ENCODE data around the gene DTD1. TPM values are rescaled to one million over a fixed set of nuclear protein-coding genes. Genes with fewer than 3 reads are reported as not detected.

DTD1 gene
- total RNA-seq, 5 donors from 2014 or later (not counting 1 experiment from before 2014, with no cell fraction given): 15.5 to 24.9 (median 22.0) TPM

- WGBS (ENCODE audit: insufficient coverage): 80% methylated on average over 5 of the region's 6 CpGs
- DNase-seq: no peak
These were observed 74.6 kb downstream of the DTD1 start for GRCh38 chr20:18662279-18663040.

GRCh38 chr20:18663932-18664331 lies 76.1 kb downstream of the DTD1 start:
- Histone ChIP-seq H3K4me1 (ENCODE audit: control insufficient read depth in 1 of 2, extremely low read depth in 1 of 2, insufficient read depth in 2 of 2, low read length in 2 of 2) (no peaks in the 10 kb centered on the region), H3K9me3 (no peaks in the 10 kb centered on the region), H3K27ac (ENCODE audit: low read length) (no peak overlapping the region), H3K36me3 (ENCODE audit: control insufficient read depth in 2 of 2, extremely low read depth in 1 of 2, insufficient read depth in 1 of 2, low read length in 1 of 2) (no peaks in the 10 kb centered on the region), H3K4me3 (ENCODE audit: control insufficient read depth in 1 of 2, extremely low read depth in 1 of 2, low read length in 1 of 2) (no peak overlapping the region), H3K27me3 (replicated peaks in 1 of 2; ENCODE audit: control insufficient read depth in 2 of 2, extremely low read depth in 1 of 2, insufficient read depth in 2 of 2, low read length in 1 of 2) (no peaks in the 10 kb centered on the region)
- Mint-ChIP-seq H3K4me1 (peaks cover 0 to 6% (median 5%) of the 10 kb centered on the region in 3 donors), H3K4me3 (no peak overlapping the region), H3K27ac (no peak overlapping the region), H3K27me3 (no peaks in the 10 kb centered on the region), H3K36me3 (peaks cover 17% of the 10 kb centered on the region), H3K9me3 (no peaks in the 10 kb centered on the region)
- no peak for ATAC-seq (replicated peaks in 1 of 4)
- ChIA-PET POLR2A (no interaction called here), CTCF (no interaction called here)
- no CpG with 5 or more reads among the region's 2 CpGs for WGBS (ENCODE audit: insufficient coverage)
- no peak for DNase-seq

More at GRCh38 chr20:18662279-18663040, 74.6 kb downstream of the DTD1 start:
- Histone ChIP-seq H3K4me3 (ENCODE audit: control insufficient read depth in 1 of 2, extremely low read depth in 1 of 2, low read length in 1 of 2) (no peak overlapping the region), H3K27ac (ENCODE audit: low read length) (no peak overlapping the region), H3K9me3 (no peaks in the 10 kb centered on the region), H3K36me3 (ENCODE audit: control insufficient read depth in 2 of 2, extremely low read depth in 1 of 2, insufficient read depth in 1 of 2, low read length in 1 of 2) (no peaks in the 10 kb centered on the region), H3K4me1 (ENCODE audit: control insufficient read depth in 1 of 2, extremely low read depth in 1 of 2, insufficient read depth in 2 of 2, low read length in 2 of 2) (no peaks in the 10 kb centered on the region), H3K27me3 (replicated peaks in 1 of 2; ENCODE audit: control insufficient read depth in 2 of 2, extremely low read depth in 1 of 2, insufficient read depth in 2 of 2, low read length in 1 of 2) (no peaks in the 10 kb centered on the region)
- Mint-ChIP-seq H3K4me3 (no peak overlapping the region), H3K27me3 (no peaks in the 10 kb centered on the region), H3K4me1 (peaks cover 2 to 10% (median 6%) of the 10 kb centered on the region in 3 donors), H3K36me3 (peaks cover 21% of the 10 kb centered on the region), H3K9me3 (no peaks in the 10 kb centered on the region), H3K27ac (no peak overlapping the region)
- ATAC-seq (replicated peaks in 1 of 4): no peak
- POLR2A ChIA-PET: no interaction called here
- CTCF ChIA-PET: no interaction called here

DNA sequence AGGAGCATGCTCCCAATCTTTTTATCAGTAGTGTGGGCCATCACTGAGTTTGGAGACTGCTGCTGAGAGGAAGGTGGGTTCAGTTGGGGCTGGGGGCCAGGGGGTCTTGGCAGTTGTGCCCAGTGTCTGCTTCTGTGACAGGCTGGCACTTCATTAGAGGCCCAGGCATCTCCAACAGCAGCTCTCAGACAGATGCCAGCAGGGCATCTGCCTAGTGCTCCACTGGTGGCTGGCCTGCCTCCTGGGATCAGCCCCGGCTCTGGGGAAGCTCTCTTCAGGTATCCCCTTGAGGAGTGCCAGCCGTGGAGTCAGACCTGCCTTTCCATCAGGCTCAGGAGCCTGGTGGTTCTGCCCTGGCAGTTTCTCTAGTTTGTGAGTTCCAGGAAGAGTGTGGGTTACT lies 77.3 kb downstream of the DTD1 start:
- no peak overlapping the region for H3K27ac Mint-ChIP-seq
- H3K4me3 Mint-ChIP-seq: no peak overlapping the region
- Histone ChIP-seq H3K4me3 (ENCODE audit: control insufficient read depth in 1 of 2, extremely low read depth in 1 of 2, low read length in 1 of 2) (no peak overlapping the region), H3K9me3 (no peaks in the 10 kb centered on the region), H3K4me1 (ENCODE audit: control insufficient read depth in 1 of 2, extremely low read depth in 1 of 2, insufficient read depth in 2 of 2, low read length in 2 of 2) (no peaks in the 10 kb centered on the region), H3K27ac (ENCODE audit: low read length) (no peak overlapping the region), H3K27me3 (replicated peaks in 1 of 2; ENCODE audit: control insufficient read depth in 2 of 2, extremely low read depth in 1 of 2, insufficient read depth in 2 of 2, low read length in 1 of 2) (no peaks in the 10 kb centered on the region), H3K36me3 (ENCODE audit: control insufficient read depth in 2 of 2, extremely low read depth in 1 of 2, insufficient read depth in 1 of 2, low read length in 1 of 2) (no peaks in the 10 kb centered on the region)
- peaks cover 17% of the 10 kb centered on the region for H3K36me3 Mint-ChIP-seq
- ATAC-seq (replicated peaks in 1 of 4) (no peak), DNase-seq (no peak)
- no peaks in the 10 kb centered on the region for H3K9me3 Mint-ChIP-seq
- CTCF ChIA-PET: no interaction called here
- POLR2A ChIA-PET: no interaction called here
- 57% methylated on average over 1 of the region's 2 CpGs for WGBS (ENCODE audit: insufficient coverage)
- peaks cover 0 to 6% (median 5%) of the 10 kb centered on the region in 3 donors for H3K4me1 Mint-ChIP-seq
- H3K27me3 Mint-ChIP-seq: no peaks in the 10 kb centered on the region

DNA sequence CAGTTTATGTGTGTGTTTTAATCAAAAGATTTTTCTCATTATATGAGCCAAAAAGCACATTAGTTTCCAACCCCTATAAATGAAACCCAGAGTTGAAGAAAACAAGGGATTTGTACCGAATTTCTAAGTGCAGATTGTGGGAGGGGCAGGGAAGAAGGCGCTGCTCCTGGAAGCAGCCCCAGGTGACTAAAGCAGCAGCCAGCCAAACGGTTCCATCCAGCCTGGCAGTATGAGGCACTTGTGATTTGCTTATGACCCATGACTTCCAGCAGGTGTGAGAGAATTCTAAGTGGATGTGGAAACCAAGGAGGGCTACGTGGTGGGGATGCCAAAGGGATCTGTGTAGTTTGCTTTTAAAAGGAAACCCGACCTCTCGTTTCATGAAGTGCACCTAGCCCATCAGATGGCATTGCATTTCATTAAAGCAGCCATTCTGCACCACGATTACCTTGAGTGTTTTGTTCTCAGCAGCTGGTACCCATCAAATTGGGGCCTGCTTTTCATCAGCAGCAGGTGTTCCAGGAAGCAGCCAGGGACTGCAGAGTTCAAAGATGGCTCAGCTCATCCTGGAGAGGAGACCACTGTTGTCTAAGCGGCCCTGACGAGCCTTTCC lies 79.1 kb downstream of the DTD1 start:
- Mint-ChIP-seq H3K27me3 (no peaks in the 10 kb centered on the region), H3K36me3 (peaks cover 19% of the 10 kb centered on the region), H3K27ac (no peak overlapping the region), H3K4me3 (no peak overlapping the region), H3K9me3 (no peaks in the 10 kb centered on the region), H3K4me1 (peaks cover 5 to 6% (median 5%) of the 10 kb centered on the region in 3 donors)
- Histone ChIP-seq H3K9me3 (no peaks in the 10 kb centered on the region), H3K27ac (ENCODE audit: low read length) (no peak overlapping the region), H3K4me1 (ENCODE audit: control insufficient read depth in 1 of 2, extremely low read depth in 1 of 2, insufficient read depth in 2 of 2, low read length in 2 of 2) (no peaks in the 10 kb centered on the region), H3K36me3 (ENCODE audit: control insufficient read depth in 2 of 2, extremely low read depth in 1 of 2, insufficient read depth in 1 of 2, low read length in 1 of 2) (peaks cover 0 to 4% of the 10 kb centered on the region in 2 donors), H3K4me3 (ENCODE audit: control insufficient read depth in 1 of 2, extremely low read depth in 1 of 2, low read length in 1 of 2) (no peak overlapping the region), H3K27me3 (replicated peaks in 1 of 2; ENCODE audit: control insufficient read depth in 2 of 2, extremely low read depth in 1 of 2, insufficient read depth in 2 of 2, low read length in 1 of 2) (no peaks in the 10 kb centered on the region)
- ChIA-PET POLR2A (no interaction called here), CTCF (no interaction called here)
- DNase-seq (no peak), ATAC-seq (replicated peaks in 1 of 4) (no peak)
- 88% methylated on average over 7 of the region's 9 CpGs for WGBS (ENCODE audit: insufficient coverage)

GRCh38 chr20:18669241-18670019 lies 81.6 kb downstream of the DTD1 start:
- peaks cover 3 to 5% (median 3%) of the 10 kb centered on the region in 3 donors for H3K4me1 Mint-ChIP-seq
- no peaks in the 10 kb centered on the region for H3K27me3 Mint-ChIP-seq
- WGBS (ENCODE audit: insufficient coverage): 94% methylated on average over 13 of the region's 15 CpGs
- Histone ChIP-seq H3K36me3 (ENCODE audit: control insufficient read depth in 2 of 2, extremely low read depth in 1 of 2, insufficient read depth in 1 of 2, low read length in 1 of 2) (peaks cover 0 to 4% of the 10 kb centered on the region in 2 donors), H3K27me3 (replicated peaks in 1 of 2; ENCODE audit: control insufficient read depth in 2 of 2, extremely low read depth in 1 of 2, insufficient read depth in 2 of 2, low read length in 1 of 2) (no peaks in the 10 kb centered on the region), H3K27ac (ENCODE audit: low read length) (no peak overlapping the region), H3K4me1 (ENCODE audit: control insufficient read depth in 1 of 2, extremely low read depth in 1 of 2, insufficient read depth in 2 of 2, low read length in 2 of 2) (no peaks in the 10 kb centered on the region), H3K9me3 (no peaks in the 10 kb centered on the region), H3K4me3 (ENCODE audit: control insufficient read depth in 1 of 2, extremely low read depth in 1 of 2, low read length in 1 of 2) (no peak overlapping the region)
- DNase-seq (no peak), ATAC-seq (replicated peaks in 1 of 4) (no peak)
- H3K27ac Mint-ChIP-seq: no peak overlapping the region
- ChIA-PET CTCF (no interaction called here), POLR2A (no interaction called here)
- H3K9me3 Mint-ChIP-seq: no peaks in the 10 kb centered on the region
- H3K4me3 Mint-ChIP-seq: no peak overlapping the region
- peaks cover 15% of the 10 kb centered on the region for H3K36me3 Mint-ChIP-seq

- no peaks in the 10 kb centered on the region for H3K4me1 ChIP-seq (ENCODE audit: control insufficient read depth in 1 of 2, extremely low read depth in 1 of 2, insufficient read depth in 2 of 2, low read length in 2 of 2)
- H3K27me3 Mint-ChIP-seq: no peaks in the 10 kb centered on the region
- no peak for ATAC-seq (replicated peaks in 1 of 4)
- no peaks in the 10 kb centered on the region for H3K27me3 ChIP-seq (replicated peaks in 1 of 2; ENCODE audit: control insufficient read depth in 2 of 2, extremely low read depth in 1 of 2, insufficient read depth in 2 of 2, low read length in 1 of 2)
- no peak overlapping the region for H3K4me3 ChIP-seq (ENCODE audit: control insufficient read depth in 1 of 2, extremely low read depth in 1 of 2, low read length in 1 of 2)
- POLR2A ChIA-PET: no interaction called here
- H3K36me3 Mint-ChIP-seq: peaks cover 19% of the 10 kb centered on the region
- no peaks in the 10 kb centered on the region for H3K9me3 ChIP-seq
- H3K27ac ChIP-seq (ENCODE audit: low read length): no peak overlapping the region
- no CpG with 5 or more reads among the region's 3 CpGs for WGBS (ENCODE audit: insufficient coverage)
- no peak overlapping the region for H3K4me3 Mint-ChIP-seq
- H3K27ac Mint-ChIP-seq: no peak overlapping the region
- CTCF ChIA-PET: no interaction called here
- peaks cover 0 to 5% (median 3%) of the 10 kb centered on the region in 3 donors for H3K4me1 Mint-ChIP-seq
- H3K9me3 Mint-ChIP-seq: no peaks in the 10 kb centered on the region
- H3K36me3 ChIP-seq (ENCODE audit: control insufficient read depth in 2 of 2, extremely low read depth in 1 of 2, insufficient read depth in 1 of 2, low read length in 1 of 2): peaks cover 0 to 4% of the 10 kb centered on the region in 2 donors
- DNase-seq: no peak
These were observed 83.4 kb downstream of the DTD1 start for GRCh38 chr20:18671203-18671710.

Measured in T-cell (primary cell).